GOT3 (cell line): ENCODE data around the gene THEM5.

Experiments used
- DNase-seq: peaks from one replicate; lab custom pipeline; 2025; ENCODE audit warnings: mixed read lengths; lab: John Stamatoyannopoulos, UW

The THEM5 gene

DNA sequence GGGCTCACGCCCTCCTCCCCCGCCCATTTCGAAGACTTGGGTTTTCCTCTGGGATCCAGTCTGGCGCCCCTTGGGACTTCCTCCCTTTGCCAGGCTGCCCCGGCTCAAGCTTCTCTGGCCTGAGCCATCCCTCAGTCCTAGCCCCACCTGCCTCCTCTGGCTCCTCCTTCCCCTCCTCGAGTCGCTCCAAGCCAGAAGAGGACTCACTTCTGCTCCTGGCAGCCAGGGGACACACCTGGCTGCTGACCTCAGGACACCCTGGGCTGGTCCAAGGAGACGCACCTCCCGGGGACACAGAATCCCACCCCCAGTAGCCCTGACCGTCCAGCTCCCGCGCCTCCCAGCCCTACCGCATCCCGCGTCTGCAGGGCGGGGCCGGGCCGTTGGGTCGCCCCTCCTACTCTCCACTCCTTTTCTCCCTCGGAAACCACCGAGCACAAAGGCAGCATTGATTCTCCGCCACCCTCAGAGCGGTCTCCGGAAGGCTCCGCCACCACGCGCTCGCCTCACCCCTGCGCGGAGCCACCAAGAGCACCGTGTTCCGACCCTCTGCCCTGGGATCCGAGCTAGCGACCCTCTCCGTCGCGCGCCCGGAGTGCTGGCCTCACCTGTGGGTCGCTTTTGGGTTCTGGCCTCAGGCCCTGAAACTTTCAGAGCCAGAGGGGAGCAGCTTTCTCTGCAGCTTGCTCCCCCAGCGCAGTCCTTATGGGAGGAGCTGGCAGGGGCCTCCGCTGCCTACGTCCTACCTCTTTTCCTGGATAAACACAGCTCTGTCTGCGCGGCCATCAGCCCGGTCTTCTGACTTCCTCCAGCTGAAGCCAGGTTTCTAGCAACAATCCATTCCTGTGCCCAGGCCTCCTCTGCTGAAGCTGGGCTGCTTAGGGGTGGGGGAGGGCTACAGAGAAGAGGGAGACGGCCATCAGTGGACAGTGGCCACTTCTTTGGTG lies 13.8 kb downstream of the THEM5 start, which contains the start of gene C2CD4D:
TSS of gene C2CD4D (minus strand) at position 364 of the 947 bp plus-strand sequence. CDS start 831 bp downstream, outside the sequence.
- DNase-seq, result no peak

DNA sequence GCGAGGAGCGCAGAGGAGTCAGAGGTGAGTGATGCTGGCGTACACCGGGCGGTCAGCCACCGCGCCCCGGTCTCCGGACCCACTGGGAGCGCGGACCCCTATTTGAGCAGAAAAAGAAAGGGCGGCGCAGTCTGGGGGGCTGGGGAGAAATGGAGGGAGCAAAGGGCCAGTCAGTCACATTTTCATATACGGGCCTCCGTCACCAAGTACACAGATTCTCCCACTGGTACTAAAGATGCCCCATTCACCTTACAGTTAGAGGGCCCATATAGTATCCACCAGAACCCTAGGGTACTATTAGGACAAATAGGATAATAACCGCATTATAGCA lies 14.5 kb downstream of the THEM5 start:
- DNase-seq, result no peak

GRCh38 chr1:151838222-151839081 lies 15.1 kb downstream of the THEM5 start:
- no peak for DNase-seq

DNA sequence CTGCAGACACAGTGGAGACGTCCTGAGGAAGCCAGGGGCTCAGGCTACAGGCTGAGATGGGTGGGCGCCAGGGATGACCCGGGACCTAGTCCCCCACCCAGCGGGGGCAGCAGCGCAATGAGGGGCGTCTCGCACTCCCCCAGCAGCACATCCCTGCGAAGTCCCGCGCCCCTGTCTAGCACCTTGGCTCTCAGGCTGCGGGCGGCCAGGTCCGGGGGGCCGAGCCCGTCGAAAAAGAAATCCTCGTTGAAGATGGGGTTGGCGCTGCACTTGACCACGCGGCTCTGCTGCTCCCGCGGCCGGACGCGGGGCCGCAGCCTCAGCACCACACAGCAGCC lies 15.7 kb downstream of the THEM5 start:
- DNase-seq, result no peak

GRCh38 chr1:151837197-151837596 lies 16.3 kb downstream of the THEM5 start:
- no peak for DNase-seq

GRCh38 chr1:151835596-151835995 lies 17.9 kb downstream of the THEM5 start:
- no peak for DNase-seq

DNA sequence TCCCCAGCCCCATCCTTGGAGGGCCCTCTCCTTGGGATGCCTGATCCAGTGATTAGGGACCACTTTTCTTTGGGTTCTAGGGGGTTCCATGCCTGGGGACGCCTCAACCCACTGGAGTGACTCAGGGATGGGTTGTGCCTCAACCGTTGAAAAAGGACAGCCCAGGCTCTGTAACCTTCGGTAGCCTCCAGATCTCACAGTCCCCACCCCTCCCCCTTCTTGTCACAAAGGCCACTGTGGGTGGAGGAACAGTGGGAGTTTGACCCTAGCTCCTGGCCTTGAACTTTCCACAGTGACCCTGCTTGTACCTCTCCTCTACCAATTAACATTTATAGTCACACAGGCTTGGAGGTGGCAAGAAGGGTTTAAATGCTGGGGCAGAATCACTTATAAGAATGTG lies 19.3 kb downstream of the THEM5 start:
- no peak for DNase-seq

DNA sequence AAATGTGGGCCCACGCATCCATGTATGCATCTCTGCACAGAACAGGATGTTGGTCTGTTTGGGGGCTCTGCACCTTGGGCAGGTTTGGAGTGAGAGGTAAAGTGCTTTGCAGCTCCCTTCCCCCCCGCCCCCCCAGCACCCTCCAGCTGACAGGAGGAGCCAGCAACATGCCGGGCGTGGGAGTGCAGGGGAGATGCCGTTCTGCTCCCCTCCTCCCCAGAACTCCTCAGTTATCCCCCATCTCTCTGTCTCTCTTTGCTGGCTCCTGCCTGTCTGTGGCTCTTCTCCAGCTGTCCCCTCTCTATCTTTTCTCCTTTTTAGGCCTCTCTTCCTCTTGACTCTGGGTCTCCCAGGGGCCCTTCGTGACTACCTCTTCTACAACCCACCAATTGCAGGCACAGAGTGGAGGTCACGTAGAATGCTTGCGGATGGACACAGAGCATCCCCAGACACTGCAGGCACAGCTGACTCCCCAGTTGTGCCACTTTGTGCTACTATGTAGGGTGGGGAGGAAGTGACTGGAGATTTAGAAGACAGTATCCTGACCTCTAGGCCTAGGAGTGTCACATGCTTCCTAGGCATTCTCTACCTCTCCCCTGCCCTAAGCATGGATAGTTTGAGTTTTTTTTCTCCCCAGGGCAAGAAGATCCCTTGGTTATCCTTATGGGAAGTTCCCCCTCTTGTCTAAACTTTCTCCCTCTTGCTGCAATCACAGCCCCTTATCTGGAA lies 20.2 kb downstream of the THEM5 start:
- DNase-seq, result no peak

DNA sequence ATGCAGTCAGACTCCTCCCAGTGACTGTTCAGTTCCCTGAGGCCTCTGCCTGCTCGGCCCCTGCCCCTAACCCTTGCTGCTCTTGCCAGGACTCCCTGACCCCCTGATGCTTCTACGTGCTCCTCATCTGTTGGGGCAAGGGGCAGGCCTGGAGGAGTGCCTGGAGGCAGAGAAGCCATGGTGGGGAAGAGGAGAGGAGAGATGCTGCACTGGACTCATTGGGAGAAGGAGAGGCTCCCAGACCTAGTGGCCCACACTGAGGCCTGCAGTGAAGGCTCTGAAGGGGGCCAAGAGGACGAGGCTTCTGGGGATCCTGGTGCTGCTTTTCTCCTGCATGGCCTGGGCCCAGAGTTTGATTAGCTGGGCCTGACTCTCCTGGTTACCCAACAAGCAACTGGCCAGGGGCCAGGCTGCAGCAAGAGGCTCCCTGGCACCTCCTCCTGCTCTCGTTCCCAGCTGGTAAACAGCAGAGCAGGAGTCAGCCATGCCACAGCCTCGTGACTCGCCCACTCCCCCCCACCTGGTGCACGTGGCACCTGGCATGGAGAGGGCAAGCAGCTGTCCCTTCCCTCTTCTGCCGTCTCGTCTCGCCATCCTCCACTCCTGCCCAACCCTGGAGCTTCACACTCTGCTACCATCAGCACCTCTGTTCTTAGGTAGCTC lies 21.1 kb downstream of the THEM5 start:
- no peak for DNase-seq

GRCh38 chr1:151831605-151832004 lies 21.9 kb downstream of the THEM5 start, which contains the start of gene RORC:
Gene RORC (minus strand): TSS chr1:151831802. CDS start chr1:151831764, 38 bp downstream.
- no peak for DNase-seq

- no peak for DNase-seq
Observed at GRCh38 chr1:151831256-151831591, 22.3 kb downstream of the THEM5 start.

DNA sequence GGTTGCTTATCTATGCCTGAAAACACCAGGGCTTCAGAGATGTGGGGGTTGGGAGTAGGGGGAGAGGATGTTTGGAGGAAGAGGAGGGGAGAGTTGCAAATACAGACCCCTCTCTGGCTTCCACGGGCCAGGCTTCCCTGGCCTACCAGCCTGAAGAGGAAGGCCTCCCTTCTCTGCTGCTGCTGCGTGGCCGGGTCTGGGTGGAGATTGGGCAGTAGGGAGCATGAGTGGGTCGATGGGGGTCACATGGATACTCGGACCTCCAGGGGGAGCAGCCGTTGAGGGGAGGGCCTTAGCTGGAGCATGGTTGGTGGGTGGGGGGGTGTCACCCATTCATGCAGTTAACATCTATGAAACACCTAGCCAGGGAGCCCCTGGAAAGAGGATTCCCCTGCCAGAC lies 23.5 kb downstream of the THEM5 start:
- no peak for DNase-seq

- DNase-seq, result no peak
Observed at GRCh38 chr1:151829352-151830046, 24.0 kb downstream of the THEM5 start.

DNA sequence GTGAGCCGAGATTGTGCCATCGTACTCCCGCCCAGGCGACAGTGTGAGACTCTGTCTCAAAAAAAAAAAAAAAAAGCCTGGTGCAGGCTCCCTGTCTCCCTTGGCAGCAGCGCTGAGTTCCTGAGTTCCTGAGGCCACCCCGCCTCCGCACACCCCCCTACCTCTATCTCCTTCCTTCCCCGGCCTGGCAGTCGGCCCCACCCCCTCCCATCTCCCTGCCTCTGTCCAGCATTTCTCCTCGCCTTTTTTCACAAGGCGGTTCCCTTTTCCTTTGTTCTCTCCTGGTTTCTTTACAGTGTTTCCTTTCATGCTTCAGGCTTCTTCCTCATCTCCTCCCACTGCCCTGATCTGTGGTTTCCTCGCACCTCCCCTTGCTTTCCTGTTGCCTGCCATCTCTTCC lies 24.6 kb downstream of the THEM5 start:
- no peak for DNase-seq

GRCh38 chr1:151827853-151828252 lies 25.7 kb downstream of the THEM5 start:
- no peak for DNase-seq

DNA sequence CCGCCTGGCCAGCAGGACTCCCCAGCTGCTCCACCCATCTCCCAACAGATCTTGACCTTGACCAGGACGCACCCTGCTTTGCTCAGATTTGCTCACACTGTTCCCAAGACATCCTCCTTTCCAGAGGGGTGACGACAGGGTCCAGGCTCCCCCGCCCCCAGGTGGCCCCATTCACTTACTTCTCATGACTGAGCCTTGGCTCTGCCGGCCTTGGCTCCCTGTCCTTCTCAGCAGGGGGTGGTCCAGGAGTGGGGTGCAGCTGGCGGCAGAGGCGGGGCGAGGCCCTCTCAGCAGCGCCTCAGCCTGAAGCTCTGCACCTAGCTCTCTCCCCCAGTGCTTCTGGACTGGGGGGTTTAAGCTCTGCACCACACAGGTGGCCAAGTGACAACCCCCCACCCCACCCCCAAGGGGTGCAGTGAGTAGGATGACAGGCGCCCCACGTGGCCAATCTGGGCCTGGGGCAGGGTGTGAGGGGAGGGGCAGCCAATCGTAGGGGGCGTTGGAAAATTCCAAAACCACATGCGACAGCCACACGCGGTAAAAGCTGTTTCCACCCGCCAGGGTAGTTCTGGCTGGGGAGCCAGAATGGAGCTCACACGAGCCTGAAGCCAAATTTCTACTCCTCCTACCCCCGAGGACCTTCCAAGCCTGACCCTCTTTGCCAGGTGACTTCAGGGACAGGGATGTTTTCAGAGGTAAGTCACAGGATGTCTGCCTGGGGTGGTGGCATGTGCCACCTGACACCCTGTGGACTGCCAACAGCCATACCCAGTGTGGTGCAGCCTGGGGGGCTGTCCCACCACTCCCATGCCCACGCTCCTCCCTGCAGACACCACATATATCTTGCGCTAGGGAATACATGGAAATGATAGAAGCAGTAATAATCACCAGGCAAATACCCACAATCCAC lies 27.5 kb downstream of the THEM5 start:
- no peak for DNase-seq

GRCh38 chr1:151825204-151825603 lies 28.3 kb downstream of the THEM5 start:
- DNase-seq, result no peak

- no peak for DNase-seq
Observed at GRCh38 chr1:151823175-151823574, 30.3 kb downstream of the THEM5 start.

- DNase-seq, result no peak
Observed at GRCh38 chr1:151822404-151822803, 31.1 kb downstream of the THEM5 start.

DNA sequence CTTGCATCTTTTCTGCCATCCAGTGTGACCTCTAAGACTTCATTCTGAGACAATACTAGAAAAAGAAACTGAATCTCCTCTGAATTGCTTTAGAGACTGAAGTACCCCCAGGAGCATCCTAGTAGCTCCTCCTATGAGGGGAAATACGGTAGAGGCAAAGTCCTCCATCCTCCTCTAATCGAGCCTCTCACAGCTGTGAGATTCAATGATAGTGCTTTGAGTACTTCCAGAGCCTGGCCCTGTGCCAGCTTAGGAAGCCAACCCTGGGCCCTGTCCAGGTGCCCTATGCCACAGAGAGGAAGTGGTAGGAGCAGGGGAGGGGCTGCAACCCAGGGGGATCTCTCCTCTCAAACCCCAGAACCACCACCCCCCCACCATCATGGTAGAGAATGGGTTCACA lies 32.6 kb downstream of the THEM5 start:
- no peak for DNase-seq
